ENCODE results near the gene FOXJ2.

GRCh38 chr12:8057839-8058238, 25.3 kb downstream of the FOXJ2 start:
- no peak for TF ChIP-seq POLR2A (IDR thresholded peaks at IDR 0.05)
- TF ChIP-seq CTCF (IDR thresholded peaks at IDR 0.05), result no peak
